ENCODE measurements around the gene RACGAP1.

RACGAP1 gene

GRCh38 chr12:50025187-50026059 is at the start of gene RACGAP1:
TSS of gene RACGAP1 (minus strand) at chr12:50025494. CDS start at chr12:50016715, 8,779 bp downstream.
- DNase-seq, result peak; percentile 92

- no peak for DNase-seq
Measured at GRCh38 chr12:50073712-50074111, 48.4 kb upstream of the RACGAP1 start.

- no peak for DNase-seq
Measured at GRCh38 chr12:50073206-50073605, 47.9 kb upstream of the RACGAP1 start.

- no peak for DNase-seq
Measured at GRCh38 chr12:50072198-50072907, 47.1 kb upstream of the RACGAP1 start.

GRCh38 chr12:50070314-50071060 is 45.2 kb upstream of the RACGAP1 start:
- DNase-seq, result peak; percentile 46

- DNase-seq, result no peak
Measured at GRCh38 chr12:50069539-50069938, 44.2 kb upstream of the RACGAP1 start.

GRCh38 chr12:50069069-50069468 is 43.8 kb upstream of the RACGAP1 start:
- DNase-seq, result no peak

GRCh38 chr12:50066402-50066801 is 41.1 kb upstream of the RACGAP1 start:
- DNase-seq, result no peak

- DNase-seq, result no peak
Measured at GRCh38 chr12:50065726-50066310, 40.5 kb upstream of the RACGAP1 start.

GRCh38 chr12:50062728-50063460 is 37.6 kb upstream of the RACGAP1 start:
- no peak for DNase-seq

- no peak for DNase-seq
Measured at GRCh38 chr12:50061946-50062686, 36.8 kb upstream of the RACGAP1 start.

- DNase-seq, result no peak
Measured at GRCh38 chr12:50061171-50061570, 35.9 kb upstream of the RACGAP1 start.

- DNase-seq, result no peak
Measured at GRCh38 chr12:50060120-50060468, 34.8 kb upstream of the RACGAP1 start.

GRCh38 chr12:50059440-50060119 is 34.3 kb upstream of the RACGAP1 start:
- DNase-seq, result no peak

GRCh38 chr12:50058743-50059312 is 33.5 kb upstream of the RACGAP1 start:
- DNase-seq, result no peak

- DNase-seq, result no peak
Measured at GRCh38 chr12:50057896-50058670, 32.8 kb upstream of the RACGAP1 start.

GRCh38 chr12:50057000-50057841 is 31.9 kb upstream of the RACGAP1 start, which contains the start of gene ASIC1:
TSS of gene ASIC1 (plus strand) at chr12:50057596. CDS start at chr12:50058767, 1,171 bp downstream.
- DNase-seq, result no peak

GRCh38 chr12:50056639-50056976 is 31.3 kb upstream of the RACGAP1 start:
- no peak for DNase-seq

Measured in NCI-H1048 (cell line).